Adrenal gland (tissue), 12 donors: ENCODE measurements around the gene ERN1. TPM values are rescaled to one million over a fixed set of nuclear protein-coding genes. Genes with fewer than 3 reads are reported as not detected.
A peak's percentile ranks its signal among the peaks of the same experiment; 100 is the strongest.

ENCODE experiments used
- DNase-seq, 7 donors: peaks; one replicate each; pipeline ENCODE4 v3.0.0-alpha.2; 2019 to 2020
- H3K27ac ChIP-seq, 5 donors: fragments of 200-600 bp; sonication (generic) in 4 of 5; 1 replicate in 3 of 5; 2 replicates in 2 of 5; pipeline versions ENCODE4 v1.5.1 to v1.8.0; 2016 to 2020; ENCODE audit warnings: mild to moderate bottlenecking in 1 of 5
- H3K27me3 ChIP-seq: fragments of 200-600 bp; 2 replicates; pipeline ENCODE4 v1.8.0; 2021
- H3K36me3 ChIP-seq, 2 donors: fragments of 200-600 bp; replicated peaks in 1 of 2; 1 replicate in 1 of 2; 2 replicates in 1 of 2; pipeline versions ENCODE4 v1.5.1 to v1.8.0; 2018 to 2022
- H3K4me1 ChIP-seq, 2 donors: fragments of 200-600 bp; replicated peaks in 1 of 2; 1 replicate in 1 of 2; 2 replicates in 1 of 2; pipeline versions ENCODE4 v1.5.1 to v1.8.0; 2018 to 2021
- H3K4me3 ChIP-seq, 4 donors: fragments of 200-600 bp; sonication (generic) in 3 of 4; one replicate each; pipeline ENCODE4 v1.5.1; 2016 to 2018
- H3K9me3 ChIP-seq, 3 donors: fragments of 200-600 bp; sonication (generic) in 1 of 3; replicated peaks in 1 of 3; 1 replicate in 2 of 3; 2 replicates in 1 of 3; pipeline versions ENCODE4 v1.5.1 to v1.8.0; 2016 to 2021
- POLR2A ChIP-seq, 2 donors: fragments of 450-650 bp; IDR thresholded peaks; one replicate each; pipeline ENCODE4 v1.6.1; 2017; ENCODE audit warnings: antibody characterized with exemption in 2 of 2, mild to moderate bottlenecking in 2 of 2, moderate library complexity in 1 of 2
- WGBS, 4 donors: extraction: QIAGEN DNeasy Blood & Tissue Kit in 2 of 4; methylation state at CpG; one replicate each; pipeline versions ENCODE4 v1.1.5 to v1.1.7; 2013 to 2017; 5-methylcytosine and 5-hydroxymethylcytosine counted together
- intact Hi-C, 2 donors: fragments of 100-400 bp; cut with DNase I; formaldehyde crosslinking; loops; one replicate each; pipeline versions ENCODE4 v1.14.1 to v1.15.0; 2022 to 2023
- polyA plus RNA-seq, 3 donors: library from polyadenylated mRNA; stranded (reverse); fragments of 200-250 nt in 2 of 3; fragments of 350-450 nt in 1 of 3; fragmentation: Illumina TruSeq in 1 of 3; extraction: RNeasy Lipid Tissue Mini Kit (QIAGEN cat#74804) in 1 of 3; gene quantifications; one replicate each; pipeline ENCODE4 v1.2.3, GENCODE V29; 2013 to 2014
- total RNA-seq, 9 donors: library from RNA; depleted of rRNA in 4 of 9; stranded (reverse); fragments of >200 nt in 4 of 9; fragments of 120-200 nt in 1 of 9; fragmentation: NEBNext Ultra II Directional in 1 of 9; extraction: Animal tissue kit (Norgen Biotek cat#: 25700) in 1 of 9; gene quantifications; one replicate each; pipeline versions ENCODE4 v1.1.0 to v1.2.4, GENCODE V29; 2013 to 2023
- TF ChIP-seq, protein P1 (sequence below), 6 experiments: fragments of 450-650 bp in 4 of 6; fragments of 200-600 bp in 2 of 6; sonication (generic) in 1 of 6; IDR thresholded peaks; 1 replicate in 5 of 6; 2 replicates in 1 of 6; pipeline versions ENCODE4 v1.5.1 to v1.8.0; 2016 to 2021; ENCODE audit warnings: antibody characterized with exemption in 6 of 6, mild to moderate bottlenecking in 2 of 6, moderate library complexity in 1 of 6
- donor health status: healthy with polysubstance abuse.
- donor health status: Bipolar disorder and iron deficiency.
- donor health status: DM: yes; HTN: yes; CAD: no.
- donor health status: DM: no; HTN: no; CAD: no.
- donor health status: DM: no; HTN: no; CAD: no.
- donor health status: DM: yes; HTN: yes; CAD: no.

The ERN1 gene
- total and polyA plus RNA-seq, 12 donors: 31.9 to 205 (median 63.1) TPM

DNA sequence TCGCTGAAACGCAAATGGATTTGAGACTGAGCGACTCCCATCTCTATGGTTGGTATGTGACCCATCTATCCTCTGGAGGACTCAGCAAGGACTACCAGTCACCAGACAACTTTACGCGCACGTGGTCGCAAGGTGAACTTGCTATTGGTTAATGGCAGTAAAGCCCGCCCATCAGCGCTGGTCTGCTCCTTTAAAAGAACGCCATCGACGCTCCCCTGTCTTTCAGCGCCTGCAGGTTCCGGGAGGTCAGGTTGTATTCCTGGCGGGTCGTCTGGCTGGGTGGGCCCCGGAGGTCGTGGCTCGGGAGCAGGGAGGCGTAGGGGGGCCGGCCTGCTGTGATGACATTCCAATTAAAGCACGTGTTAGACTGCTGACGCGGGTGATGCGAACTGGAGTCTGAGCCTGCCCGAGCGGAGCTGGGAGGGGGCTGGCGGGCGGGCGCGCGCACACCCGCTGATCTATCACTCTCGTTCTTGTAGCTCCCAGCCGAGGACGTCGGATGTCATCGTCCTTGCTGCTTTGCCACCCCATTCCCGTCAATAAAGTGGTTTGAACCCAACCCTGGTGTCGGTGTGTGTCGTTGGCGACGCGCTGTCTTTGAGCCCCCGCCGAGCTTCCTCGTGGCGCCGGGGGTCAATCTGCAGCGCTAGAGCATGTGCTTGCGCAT, 15.9 kb upstream of the ERN1 start:
- DNase-seq: peak; percentile 95 to 100 (median 99)
- H3K27me3 ChIP-seq: no peaks in the 10 kb centered on the region
- H3K4me1 ChIP-seq: peaks cover 14 to 29% of the 10 kb centered on the region in 2 donors
- peak overlapping the region; percentile 94 to 98 (median 96) for H3K27ac ChIP-seq
- H3K4me3 ChIP-seq: peak overlapping the region; percentile 85 to 94 (median 90)
- H3K9me3 ChIP-seq: no peaks in the 10 kb centered on the region
- H3K36me3 ChIP-seq: peaks cover 0 to 6% of the 10 kb centered on the region in 2 donors
- intact Hi-C loops: loop anchor here in 1 of 2 donors (2.0 to 10.0 kb wide), 2 partner anchors 119 to 137 kb away; partner anchors contain the start of gene TEX2
- 0 to 1% (median 0%) methylated on average over 3 to 51 of the region's 51 CpGs for WGBS, 4 donors
- TF ChIP-seq POLR2A (IDR thresholded peaks at IDR 0.05): peak; percentile 99
- TF ChIP-seq, protein P1, sequence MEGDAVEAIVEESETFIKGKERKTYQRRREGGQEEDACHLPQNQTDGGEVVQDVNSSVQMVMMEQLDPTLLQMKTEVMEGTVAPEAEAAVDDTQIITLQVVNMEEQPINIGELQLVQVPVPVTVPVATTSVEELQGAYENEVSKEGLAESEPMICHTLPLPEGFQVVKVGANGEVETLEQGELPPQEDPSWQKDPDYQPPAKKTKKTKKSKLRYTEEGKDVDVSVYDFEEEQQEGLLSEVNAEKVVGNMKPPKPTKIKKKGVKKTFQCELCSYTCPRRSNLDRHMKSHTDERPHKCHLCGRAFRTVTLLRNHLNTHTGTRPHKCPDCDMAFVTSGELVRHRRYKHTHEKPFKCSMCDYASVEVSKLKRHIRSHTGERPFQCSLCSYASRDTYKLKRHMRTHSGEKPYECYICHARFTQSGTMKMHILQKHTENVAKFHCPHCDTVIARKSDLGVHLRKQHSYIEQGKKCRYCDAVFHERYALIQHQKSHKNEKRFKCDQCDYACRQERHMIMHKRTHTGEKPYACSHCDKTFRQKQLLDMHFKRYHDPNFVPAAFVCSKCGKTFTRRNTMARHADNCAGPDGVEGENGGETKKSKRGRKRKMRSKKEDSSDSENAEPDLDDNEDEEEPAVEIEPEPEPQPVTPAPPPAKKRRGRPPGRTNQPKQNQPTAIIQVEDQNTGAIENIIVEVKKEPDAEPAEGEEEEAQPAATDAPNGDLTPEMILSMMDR (IDR thresholded peaks at IDR 0.05): peak in 3 of 6 experiments; percentile 6 to 36 (median 8)

DNA sequence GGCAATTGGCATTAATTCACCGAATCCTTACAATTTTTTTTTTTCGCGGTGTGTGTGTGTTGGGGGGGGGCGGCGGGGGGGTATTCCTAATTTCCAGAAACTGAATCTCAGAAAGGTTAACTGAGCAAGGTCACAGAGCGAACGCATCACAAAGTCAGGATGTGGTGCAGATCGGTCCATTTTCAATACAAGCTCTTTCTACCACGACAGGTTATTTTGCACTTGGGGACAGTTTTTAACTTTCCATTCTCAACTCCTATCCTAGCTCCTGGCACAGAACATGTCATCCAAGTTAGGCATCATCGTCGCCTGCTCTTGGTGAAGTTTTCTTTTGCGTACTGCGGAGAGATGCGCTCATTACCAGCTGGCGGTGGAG, 15.4 kb upstream of the ERN1 start:
- H3K36me3 ChIP-seq: peaks cover 0 to 6% of the 10 kb centered on the region in 2 donors
- H3K4me3 ChIP-seq: peak overlapping the region in 3 of 4 donors; percentile 67 to 92 (median 85)
- TF ChIP-seq, protein P1 (IDR thresholded peaks at IDR 0.05): no peak
- no peak for TF ChIP-seq POLR2A (IDR thresholded peaks at IDR 0.05)
- H3K27ac ChIP-seq: peak overlapping the region; percentile 94 to 98 (median 96)
- H3K9me3 ChIP-seq: no peaks in the 10 kb centered on the region
- DNase-seq: no peak
- intact Hi-C loops: loop anchor here in 1 of 2 donors (10.0 kb wide), 1 partner anchor 119 kb away; the partner anchor contains the start of gene TEX2
- H3K27me3 ChIP-seq: no peaks in the 10 kb centered on the region
- H3K4me1 ChIP-seq: peaks cover 14 to 24% of the 10 kb centered on the region in 2 donors
- 0 to 1% (median 0%) methylated on average over 15 of the region's 15 CpGs for WGBS, 4 donors

DNA sequence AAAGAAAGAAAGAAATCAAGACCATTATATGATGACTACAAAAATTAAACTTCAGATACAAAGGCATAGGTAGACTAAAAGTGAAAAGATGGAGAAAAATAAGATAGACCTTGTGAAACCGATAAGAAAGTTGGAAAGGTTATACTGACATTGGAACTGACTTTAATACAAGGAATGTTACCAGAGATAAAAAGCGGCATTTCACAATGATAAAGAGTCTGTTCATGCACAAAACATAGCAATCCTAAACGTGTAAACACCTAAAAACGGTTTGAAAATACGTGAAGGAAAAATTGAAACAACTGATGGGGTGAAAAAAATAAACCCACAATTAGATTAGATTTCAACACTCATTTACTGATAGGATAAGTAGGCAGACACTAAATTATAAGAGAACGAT, 9.6 kb upstream of the ERN1 start:
- TF ChIP-seq, protein P1 (IDR thresholded peaks at IDR 0.05): no peak
- TF ChIP-seq POLR2A (IDR thresholded peaks at IDR 0.05): peak in 1 of 2 donors; percentile 3
- DNase-seq: no peak
- H3K27ac ChIP-seq: peak overlapping the region in 3 of 5 donors; percentile 37 to 52 (median 44)
- no peaks in the 10 kb centered on the region for H3K27me3 ChIP-seq
- no peaks in the 10 kb centered on the region for H3K4me1 ChIP-seq
- H3K4me3 ChIP-seq: no peak overlapping the region
- 44 to 47% (median 45%) methylated on average over 6 of the region's 6 CpGs for WGBS, 4 donors
- intact Hi-C loops: loop anchor here (10.0 kb wide), 3 partner anchors 75 to 215 kb away; no protein-coding TSS in a partner anchor
- no peaks in the 10 kb centered on the region for H3K9me3 ChIP-seq
- H3K36me3 ChIP-seq: no peaks in the 10 kb centered on the region

DNA sequence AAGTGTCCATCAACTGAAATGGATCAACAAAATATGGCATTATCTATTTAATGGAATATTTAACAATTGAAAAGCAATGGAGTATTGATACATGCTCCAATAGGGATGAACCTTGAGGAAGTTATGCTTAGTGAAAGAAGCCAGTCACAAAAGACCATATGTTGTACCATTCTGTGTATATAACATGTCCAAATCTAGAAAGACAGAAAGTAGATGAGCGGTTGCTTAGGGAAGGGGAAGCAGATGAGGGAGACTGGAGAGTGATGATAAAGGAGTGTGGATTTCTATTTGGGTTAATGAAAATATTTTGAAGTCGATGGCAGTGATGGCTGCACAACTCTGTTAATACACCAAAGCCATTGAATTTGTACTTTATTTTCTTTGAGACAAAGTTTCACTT, 8.5 kb upstream of the ERN1 start:
- H3K27me3 ChIP-seq: no peaks in the 10 kb centered on the region
- H3K9me3 ChIP-seq: no peaks in the 10 kb centered on the region
- intact Hi-C loops: loop anchor here (10.0 kb wide), 3 partner anchors 74 to 214 kb away; no protein-coding TSS in a partner anchor
- TF ChIP-seq POLR2A (IDR thresholded peaks at IDR 0.05): no peak
- TF ChIP-seq, protein P1 (IDR thresholded peaks at IDR 0.05): no peak
- no peaks in the 10 kb centered on the region for H3K4me1 ChIP-seq
- H3K36me3 ChIP-seq: no peaks in the 10 kb centered on the region
- 73 to 88% (median 83%) methylated on average over 2 of the region's 2 CpGs for WGBS, 4 donors
- H3K4me3 ChIP-seq: no peak overlapping the region
- no peak for DNase-seq
- H3K27ac ChIP-seq: no peak overlapping the region
